NB4 (cell line): ENCODE results near the gene BTN1A1.

Source experiments
- MYC ChIP-seq: IDR thresholded peaks from 2 replicates; pipeline ENCODE4 v1.6.1; 2011; ENCODE audit warnings: low read depth, low read length
- POLR2A ChIP-seq: IDR thresholded peaks from 2 replicates; pipeline ENCODE4 v1.6.1; 2011; ENCODE audit warnings: mild to moderate bottlenecking; ENCODE audit not compliant: insufficient read length; ENCODE audit errors: extremely low read depth
- TF ChIP-seq, protein P1 (sequence below): IDR thresholded peaks from one replicate; pipeline ENCODE4 v1.5.1; 2012; ENCODE audit warnings: low read depth, low read length
- TF ChIP-seq, protein P2 (sequence below): IDR thresholded peaks from 2 replicates; pipeline ENCODE4 v1.6.1; 2011; ENCODE audit warnings: low read depth, low read length

DNA sequence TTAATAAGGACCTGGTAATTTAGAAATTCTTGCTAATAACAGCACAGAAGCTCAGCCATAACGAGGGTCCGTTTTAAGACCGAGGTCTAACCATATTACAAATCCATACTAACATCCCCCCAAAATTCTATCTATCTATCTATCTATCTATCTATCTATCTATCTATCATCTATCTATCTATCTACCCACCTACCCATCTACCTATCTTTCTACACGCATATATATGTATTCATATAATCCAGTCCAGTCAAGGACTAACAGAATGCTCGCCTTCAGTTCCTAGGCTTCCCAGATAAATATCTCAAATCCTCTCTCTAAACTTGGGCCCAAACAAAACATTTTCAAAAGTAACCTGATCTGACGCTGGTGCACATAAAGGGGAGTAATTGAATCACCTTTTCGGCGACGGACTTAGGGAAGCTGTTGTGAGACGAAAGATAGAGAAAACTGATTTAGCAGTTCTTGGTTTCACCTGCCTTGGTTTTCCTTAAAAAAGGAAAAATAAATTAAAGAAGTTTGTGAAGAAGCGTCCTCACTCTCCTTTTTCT is 52.6 kb downstream of the BTN1A1 start:
- TF ChIP-seq, protein P1, sequence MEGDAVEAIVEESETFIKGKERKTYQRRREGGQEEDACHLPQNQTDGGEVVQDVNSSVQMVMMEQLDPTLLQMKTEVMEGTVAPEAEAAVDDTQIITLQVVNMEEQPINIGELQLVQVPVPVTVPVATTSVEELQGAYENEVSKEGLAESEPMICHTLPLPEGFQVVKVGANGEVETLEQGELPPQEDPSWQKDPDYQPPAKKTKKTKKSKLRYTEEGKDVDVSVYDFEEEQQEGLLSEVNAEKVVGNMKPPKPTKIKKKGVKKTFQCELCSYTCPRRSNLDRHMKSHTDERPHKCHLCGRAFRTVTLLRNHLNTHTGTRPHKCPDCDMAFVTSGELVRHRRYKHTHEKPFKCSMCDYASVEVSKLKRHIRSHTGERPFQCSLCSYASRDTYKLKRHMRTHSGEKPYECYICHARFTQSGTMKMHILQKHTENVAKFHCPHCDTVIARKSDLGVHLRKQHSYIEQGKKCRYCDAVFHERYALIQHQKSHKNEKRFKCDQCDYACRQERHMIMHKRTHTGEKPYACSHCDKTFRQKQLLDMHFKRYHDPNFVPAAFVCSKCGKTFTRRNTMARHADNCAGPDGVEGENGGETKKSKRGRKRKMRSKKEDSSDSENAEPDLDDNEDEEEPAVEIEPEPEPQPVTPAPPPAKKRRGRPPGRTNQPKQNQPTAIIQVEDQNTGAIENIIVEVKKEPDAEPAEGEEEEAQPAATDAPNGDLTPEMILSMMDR = no peak
- no peak for TF ChIP-seq POLR2A
- no peak for TF ChIP-seq MYC
- TF ChIP-seq, protein P2, sequence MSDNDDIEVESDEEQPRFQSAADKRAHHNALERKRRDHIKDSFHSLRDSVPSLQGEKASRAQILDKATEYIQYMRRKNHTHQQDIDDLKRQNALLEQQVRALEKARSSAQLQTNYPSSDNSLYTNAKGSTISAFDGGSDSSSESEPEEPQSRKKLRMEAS = no peak
